ENCODE measurements around the gene FBXO5. TPM values are rescaled to one million over a fixed set of nuclear protein-coding genes. Genes with fewer than 3 reads are reported as not detected.
"Not testable (repeated sequence)": the region's sequence is repeated elsewhere in the genome, so short reads cannot be mapped to it uniquely, and the experiment has no call there.

The FBXO5 gene
- total RNA-seq, 1 donor = 6.5 TPM

DNA sequence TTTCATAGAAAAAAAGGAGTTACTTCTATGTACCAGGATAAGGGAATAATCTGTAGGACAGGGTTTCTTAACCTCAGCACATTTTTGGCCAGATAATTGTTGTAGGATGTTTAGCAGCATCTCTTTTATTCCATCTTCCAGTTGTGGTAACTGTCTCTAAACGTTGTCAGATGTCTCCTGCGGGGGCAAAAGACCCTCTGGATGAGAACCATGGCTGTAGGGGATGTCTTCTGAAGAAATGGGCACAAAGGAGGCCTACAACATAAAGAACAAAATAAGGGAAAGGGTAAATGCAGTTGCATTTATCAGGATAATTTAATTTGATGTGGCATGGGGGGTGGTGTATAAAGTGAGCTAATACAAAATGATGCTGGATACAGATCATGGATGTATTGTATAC, 4.1 kb upstream of the FBXO5 start:
- Histone ChIP-seq H3K36me3 (ENCODE audit: insufficient read depth, low read length) (peaks cover 5% of the 10 kb centered on the region), H3K27ac (ENCODE audit: low read depth, low read length) (no peak overlapping the region), H2AFZ (ENCODE audit: low read length) (no peak overlapping the region), H3K4me3 (ENCODE audit: insufficient read depth, low read length) (no peak overlapping the region), H3K4me2 (ENCODE audit: insufficient read depth, low read length) (no peak overlapping the region), H3K9me3 (ENCODE audit: low read depth, low read length) (no peaks in the 10 kb centered on the region), H3K27me3 (ENCODE audit: insufficient read depth, low read length) (no peaks in the 10 kb centered on the region), H4K20me1 (ENCODE audit: insufficient read depth, low read length) (peaks cover 7% of the 10 kb centered on the region), H3K4me1 (ENCODE audit: insufficient read depth, low read length) (peaks cover 11% of the 10 kb centered on the region), H3K79me2 (ENCODE audit: insufficient read depth, low read length) (peaks cover 53% of the 10 kb centered on the region)
- no peak for DNase-seq (ENCODE audit: insufficient read length, low spot score, missing footprints)
- TF ChIP-seq, protein P1, sequence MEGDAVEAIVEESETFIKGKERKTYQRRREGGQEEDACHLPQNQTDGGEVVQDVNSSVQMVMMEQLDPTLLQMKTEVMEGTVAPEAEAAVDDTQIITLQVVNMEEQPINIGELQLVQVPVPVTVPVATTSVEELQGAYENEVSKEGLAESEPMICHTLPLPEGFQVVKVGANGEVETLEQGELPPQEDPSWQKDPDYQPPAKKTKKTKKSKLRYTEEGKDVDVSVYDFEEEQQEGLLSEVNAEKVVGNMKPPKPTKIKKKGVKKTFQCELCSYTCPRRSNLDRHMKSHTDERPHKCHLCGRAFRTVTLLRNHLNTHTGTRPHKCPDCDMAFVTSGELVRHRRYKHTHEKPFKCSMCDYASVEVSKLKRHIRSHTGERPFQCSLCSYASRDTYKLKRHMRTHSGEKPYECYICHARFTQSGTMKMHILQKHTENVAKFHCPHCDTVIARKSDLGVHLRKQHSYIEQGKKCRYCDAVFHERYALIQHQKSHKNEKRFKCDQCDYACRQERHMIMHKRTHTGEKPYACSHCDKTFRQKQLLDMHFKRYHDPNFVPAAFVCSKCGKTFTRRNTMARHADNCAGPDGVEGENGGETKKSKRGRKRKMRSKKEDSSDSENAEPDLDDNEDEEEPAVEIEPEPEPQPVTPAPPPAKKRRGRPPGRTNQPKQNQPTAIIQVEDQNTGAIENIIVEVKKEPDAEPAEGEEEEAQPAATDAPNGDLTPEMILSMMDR (IDR thresholded peaks at IDR 0.05; ENCODE audit: extremely low read depth, low read depth, low read length) = no peak

DNA sequence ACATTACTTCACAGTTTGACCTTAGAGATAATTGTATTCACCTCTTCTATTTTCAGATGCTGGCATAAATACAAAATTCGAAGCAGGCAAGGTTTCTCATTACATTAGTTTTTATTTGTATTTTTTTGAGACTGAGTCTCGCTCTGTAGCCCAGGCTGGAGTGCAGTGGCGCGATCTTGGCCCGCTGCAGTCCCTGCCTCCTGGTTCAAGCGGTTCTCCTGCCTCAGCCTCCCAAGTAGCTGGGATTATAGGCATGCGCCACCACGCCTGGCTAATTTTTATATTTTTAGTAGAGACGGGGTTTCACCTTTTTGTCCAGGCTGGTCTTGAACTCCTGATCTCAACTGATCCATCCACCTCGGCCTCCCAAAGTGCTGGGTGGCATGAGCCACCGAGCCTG, 2.5 kb upstream of the FBXO5 start:
- not testable (repeated sequence) for H4K20me1 ChIP-seq (ENCODE audit: insufficient read depth, low read length); DNase-seq (ENCODE audit: insufficient read length, low spot score, missing footprints); H3K36me3 ChIP-seq (ENCODE audit: insufficient read depth, low read length); H3K27me3 ChIP-seq (ENCODE audit: insufficient read depth, low read length); H3K9me3 ChIP-seq (ENCODE audit: low read depth, low read length); H2AFZ ChIP-seq (ENCODE audit: low read length); H3K27ac ChIP-seq (ENCODE audit: low read depth, low read length); H3K4me3 ChIP-seq (ENCODE audit: insufficient read depth, low read length)
- peak overlapping the region; percentile 98 for H3K4me2 ChIP-seq (ENCODE audit: insufficient read depth, low read length)
- H3K79me2 ChIP-seq (ENCODE audit: insufficient read depth, low read length) = peaks cover 58% of the 10 kb centered on the region
- H3K4me1 ChIP-seq (ENCODE audit: insufficient read depth, low read length) = peaks cover 21% of the 10 kb centered on the region

DNA sequence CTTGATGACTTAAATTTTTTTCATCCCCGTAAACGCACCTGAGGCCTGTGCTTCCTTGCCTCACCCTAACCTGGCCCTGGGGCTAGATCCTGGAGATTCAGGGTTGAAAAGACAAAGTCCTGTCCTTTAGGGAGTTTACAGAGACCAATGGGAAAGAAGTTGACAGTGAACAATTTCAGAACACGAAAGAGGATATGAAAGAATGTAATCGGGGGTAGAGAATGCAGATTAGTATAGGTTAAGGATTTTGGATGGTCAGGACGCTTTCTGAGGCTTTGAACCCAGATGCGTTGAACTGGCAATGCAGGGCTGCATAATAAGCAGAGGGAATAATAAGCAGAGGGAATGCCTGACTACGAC, 1.7 kb upstream of the FBXO5 start:
- H3K27ac ChIP-seq (ENCODE audit: low read depth, low read length) = peak overlapping the region; percentile 84
- peaks cover 3% of the 10 kb centered on the region for H3K36me3 ChIP-seq (ENCODE audit: insufficient read depth, low read length)
- DNase-seq (ENCODE audit: insufficient read length, low spot score, missing footprints) = no peak
- H2AFZ ChIP-seq (ENCODE audit: low read length) = peak overlapping the region; percentile 7
- peak overlapping the region; percentile 98 for H3K4me2 ChIP-seq (ENCODE audit: insufficient read depth, low read length)
- no peaks in the 10 kb centered on the region for H3K9me3 ChIP-seq (ENCODE audit: low read depth, low read length)
- no peaks in the 10 kb centered on the region for H3K27me3 ChIP-seq (ENCODE audit: insufficient read depth, low read length)
- H3K4me1 ChIP-seq (ENCODE audit: insufficient read depth, low read length) = peaks cover 29% of the 10 kb centered on the region
- H3K79me2 ChIP-seq (ENCODE audit: insufficient read depth, low read length) = peaks cover 61% of the 10 kb centered on the region
- H3K4me3 ChIP-seq (ENCODE audit: insufficient read depth, low read length) = peak overlapping the region; percentile 94
- H4K20me1 ChIP-seq (ENCODE audit: insufficient read depth, low read length) = peaks cover 9% of the 10 kb centered on the region
- TF ChIP-seq, protein P1 (IDR thresholded peaks at IDR 0.05; ENCODE audit: extremely low read depth, low read depth, low read length) = no peak

DNA sequence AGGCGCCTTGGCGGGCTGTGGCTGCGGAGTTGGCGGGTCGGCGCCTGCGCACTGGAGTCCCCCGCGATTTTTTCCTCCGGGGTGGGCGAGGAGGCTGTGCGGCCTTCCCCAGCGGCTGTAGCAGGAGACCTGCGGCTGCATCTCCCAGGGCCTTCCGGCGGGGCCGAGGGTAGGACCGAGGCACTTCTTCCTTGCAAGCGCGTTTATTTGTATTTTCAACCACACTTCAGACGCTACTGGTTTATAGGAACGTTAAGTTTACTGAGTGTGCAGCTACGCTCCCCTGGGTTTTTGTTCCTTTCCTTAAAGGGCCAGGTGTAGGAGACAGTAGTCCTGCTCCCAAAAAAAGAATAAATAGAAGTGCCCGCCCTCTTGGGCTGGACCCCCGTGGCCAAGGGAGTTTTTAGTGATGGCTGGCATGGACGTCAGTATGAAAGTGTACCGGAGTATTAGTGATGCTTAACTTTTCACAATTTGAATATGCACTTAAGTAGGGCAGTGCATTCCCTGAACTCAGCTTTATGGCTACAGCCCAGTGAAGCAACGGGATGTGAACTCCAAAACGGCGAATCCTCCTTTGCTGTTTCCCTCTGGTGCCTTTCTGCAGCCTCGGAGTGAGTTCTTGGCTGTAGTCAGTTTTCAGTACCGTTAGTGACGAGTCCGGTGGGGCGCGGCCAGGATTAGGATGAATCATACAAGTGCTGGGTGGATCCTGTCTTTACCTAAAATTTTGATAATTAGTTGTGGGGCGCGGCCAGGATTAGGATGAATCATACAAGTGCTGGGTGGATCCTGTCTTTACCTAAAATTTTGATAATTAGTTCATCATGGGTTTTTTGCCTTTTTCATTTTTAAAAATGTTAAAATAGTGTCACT, 1.0 kb upstream of the FBXO5 start:
- peaks cover 30% of the 10 kb centered on the region for H3K4me1 ChIP-seq (ENCODE audit: insufficient read depth, low read length)
- TF ChIP-seq, protein P1 (IDR thresholded peaks at IDR 0.05; ENCODE audit: extremely low read depth, low read depth, low read length) = no peak
- peaks cover 9% of the 10 kb centered on the region for H4K20me1 ChIP-seq (ENCODE audit: insufficient read depth, low read length)
- peak overlapping the region; percentile 98 for H3K4me2 ChIP-seq (ENCODE audit: insufficient read depth, low read length)
- no peaks in the 10 kb centered on the region for H3K27me3 ChIP-seq (ENCODE audit: insufficient read depth, low read length)
- peak overlapping the region; percentile 95 for H2AFZ ChIP-seq (ENCODE audit: low read length)
- H3K79me2 ChIP-seq (ENCODE audit: insufficient read depth, low read length) = peaks cover 68% of the 10 kb centered on the region
- H3K27ac ChIP-seq (ENCODE audit: low read depth, low read length) = peak overlapping the region; percentile 84
- peaks cover 3% of the 10 kb centered on the region for H3K36me3 ChIP-seq (ENCODE audit: insufficient read depth, low read length)
- DNase-seq (ENCODE audit: insufficient read length, low spot score, missing footprints) = peak; percentile 97
- H3K9me3 ChIP-seq (ENCODE audit: low read depth, low read length) = no peaks in the 10 kb centered on the region
- peak overlapping the region; percentile 94 for H3K4me3 ChIP-seq (ENCODE audit: insufficient read depth, low read length)
